Stimulated activated CD4-positive, alpha-beta T cell treated with anti-CD3 and anti-CD28 coated beads, Interleukin-1b, Interleukin-23, amount 100 ng/mL, for 1 hour (primary cell): Measurements from ENCODE around the gene MAD2L1BP.
"Not testable (repeated sequence)": the region's sequence is repeated elsewhere in the genome, so short reads cannot be mapped to it uniquely, and the experiment has no call there.

Experiments
- DNase-seq, 2 donors: peaks; one replicate each; pipeline ENCODE4 v3.0.0-alpha.2; 2020; ENCODE audit warnings: low read depth in 2 of 2

MAD2L1BP gene

GRCh38 chr6:43635387-43636307 is at the start of gene MAD2L1BP:
MAD2L1BP (plus strand) TSS chr6:43635840; CDS start chr6:43635876, 36 bp downstream.
- peak; percentile 54 to 60 for DNase-seq

- DNase-seq: no peak
Observed at GRCh38 chr6:43588194-43588593, 47.4 kb upstream of the MAD2L1BP start.

- DNase-seq: not testable (repeated sequence)
Observed at GRCh38 chr6:43589564-43589963, 46.1 kb upstream of the MAD2L1BP start.

- DNase-seq: no peak
Observed at GRCh38 chr6:43593938-43594337, 41.7 kb upstream of the MAD2L1BP start.

GRCh38 chr6:43600595-43600994 is 35.0 kb upstream of the MAD2L1BP start:
- no peak for DNase-seq

- no peak for DNase-seq
Observed at GRCh38 chr6:43604174-43604573, 31.5 kb upstream of the MAD2L1BP start.

- no peak for DNase-seq
Observed at GRCh38 chr6:43606019-43606418, 29.6 kb upstream of the MAD2L1BP start.

- DNase-seq: peak in 1 of 2 donors; percentile 39
Observed at GRCh38 chr6:43608310-43608763, 27.3 kb upstream of the MAD2L1BP start.

- no peak for DNase-seq
Observed at GRCh38 chr6:43608807-43609206, 26.8 kb upstream of the MAD2L1BP start.

GRCh38 chr6:43609402-43609801 is 26.2 kb upstream of the MAD2L1BP start:
- no peak for DNase-seq

GRCh38 chr6:43610431-43610830 is 25.2 kb upstream of the MAD2L1BP start:
- no peak for DNase-seq

- no peak for DNase-seq
Observed at GRCh38 chr6:43613721-43614395, 21.8 kb upstream of the MAD2L1BP start.

GRCh38 chr6:43614396-43614730 is 21.3 kb upstream of the MAD2L1BP start:
- no peak for DNase-seq

- no peak for DNase-seq
Observed at GRCh38 chr6:43616725-43617472, 18.7 kb upstream of the MAD2L1BP start.

- no peak for DNase-seq
Observed at GRCh38 chr6:43621078-43621835, 14.4 kb upstream of the MAD2L1BP start.

- no peak for DNase-seq
Observed at GRCh38 chr6:43621836-43622180, 13.8 kb upstream of the MAD2L1BP start.

GRCh38 chr6:43622541-43622940 is 13.1 kb upstream of the MAD2L1BP start:
- DNase-seq: no peak

GRCh38 chr6:43623880-43624785 is 11.5 kb upstream of the MAD2L1BP start:
- no peak for DNase-seq

GRCh38 chr6:43624786-43625288 is 10.8 kb upstream of the MAD2L1BP start:
- DNase-seq: no peak

GRCh38 chr6:43625393-43625992 is 10.1 kb upstream of the MAD2L1BP start:
- no peak for DNase-seq
